ENCODE results near the gene GSDME. TPM values are rescaled to one million over a fixed set of nuclear protein-coding genes. Genes with fewer than 3 reads are reported as not detected.

Gene GSDME
- total RNA-seq, 1 donor from 2014 or later = 8.2 TPM

- Histone ChIP-seq H3K27me3 (ENCODE audit: low read depth) (no peaks in the 10 kb centered on the region), H3K36me3 (no peaks in the 10 kb centered on the region), H3K27ac (no peak overlapping the region), H3K9me3 (no peaks in the 10 kb centered on the region), H3K4me1 (no peaks in the 10 kb centered on the region), H3K4me3 (no peak overlapping the region)
- ATAC-seq = no peak
- TF ChIP-seq CTCF (IDR thresholded peaks at IDR 0.05) = no peak
- no peak for DNase-seq
- intact Hi-C loops (cut with DNase I) = loop anchor here (10.0 kb wide), 1 partner anchor 375 kb away; no protein-coding TSS in a partner anchor
These were observed 87.2 kb downstream of the GSDME start for GRCh38 chr7:24669971-24670591.

- H3K4me1 ChIP-seq = no peaks in the 10 kb centered on the region
- ATAC-seq = no peak
- DNase-seq = no peak
These were observed 88.2 kb downstream of the GSDME start for GRCh38 chr7:24668927-24669635.

GRCh38 chr7:24665564-24666294 is 91.5 kb downstream of the GSDME start:
- H3K27me3 ChIP-seq (ENCODE audit: low read depth) = no peaks in the 10 kb centered on the region
- H3K9me3 ChIP-seq = no peaks in the 10 kb centered on the region
- intact Hi-C loops (cut with DNase I) = loop anchor here (10.0 kb wide), 1 partner anchor 371 kb away; no protein-coding TSS in a partner anchor
- H3K36me3 ChIP-seq = no peaks in the 10 kb centered on the region
- no peak for DNase-seq
- H3K4me1 ChIP-seq = no peaks in the 10 kb centered on the region
- peak; percentile 72 for TF ChIP-seq CTCF (IDR thresholded peaks at IDR 0.05)
- H3K27ac ChIP-seq = no peak overlapping the region
- ATAC-seq = peak in 1 of 2 donors; percentile 65
- H3K4me3 ChIP-seq = no peak overlapping the region

More at GRCh38 chr7:24668927-24669635, 88.2 kb downstream of the GSDME start:
- Histone ChIP-seq H3K36me3 (no peaks in the 10 kb centered on the region), H3K9me3 (no peaks in the 10 kb centered on the region), H3K4me3 (no peak overlapping the region), H3K27me3 (ENCODE audit: low read depth) (no peaks in the 10 kb centered on the region), H3K27ac (no peak overlapping the region)
- intact Hi-C loops (cut with DNase I) = loop anchor here (10.0 kb wide), 1 partner anchor 374 kb away; no protein-coding TSS in a partner anchor
- no peak for TF ChIP-seq CTCF (IDR thresholded peaks at IDR 0.05)

GRCh38 chr7:24660546-24660945 is 96.7 kb downstream of the GSDME start:
- Histone ChIP-seq H3K4me1 (no peaks in the 10 kb centered on the region), H3K9me3 (no peaks in the 10 kb centered on the region), H3K36me3 (no peaks in the 10 kb centered on the region), H3K27me3 (ENCODE audit: low read depth) (no peaks in the 10 kb centered on the region), H3K4me3 (no peak overlapping the region), H3K27ac (no peak overlapping the region)
- intact Hi-C loops (cut with DNase I) = loop anchor here (10.0 kb wide), 1 partner anchor 366 kb away; no protein-coding TSS in a partner anchor
- TF ChIP-seq CTCF (IDR thresholded peaks at IDR 0.05) = no peak
- DNase-seq = no peak
- ATAC-seq = no peak

- H3K27me3 ChIP-seq (ENCODE audit: low read depth) = no peaks in the 10 kb centered on the region
- DNase-seq = no peak
- intact Hi-C loops (cut with DNase I) = no loop called here
- H3K36me3 ChIP-seq = no peaks in the 10 kb centered on the region
- ATAC-seq = no peak
- no peaks in the 10 kb centered on the region for H3K9me3 ChIP-seq
- H3K4me3 ChIP-seq = no peak overlapping the region
- H3K27ac ChIP-seq = no peak overlapping the region
- no peak for TF ChIP-seq CTCF (IDR thresholded peaks at IDR 0.05)
- no peaks in the 10 kb centered on the region for H3K4me1 ChIP-seq
These were observed 97.8 kb downstream of the GSDME start for GRCh38 chr7:24659505-24659904.
